Loucy (cell line): ENCODE results near the gene PTOV1.

Experiments
- H2AFZ ChIP-seq: fragments of 200-600 bp; sonication (generic); 2 replicates; pipeline ENCODE4 v1.6.0; 2016; ENCODE audit warnings: antibody characterized with exemption, mild to moderate bottlenecking, low read length, moderate library complexity
- H3F3A ChIP-seq: fragments of 200-600 bp; 2 replicates; pipeline ENCODE4 v1.6.0; 2016; ENCODE audit warnings: antibody characterized with exemption, low read depth, mild to moderate bottlenecking
- H3K27me3 ChIP-seq: fragments of 200-600 bp; sonication (generic); 2 replicates; pipeline ENCODE4 v1.6.1; 2014; ENCODE audit warnings: low read length, mild to moderate bottlenecking; ENCODE audit not compliant: insufficient read depth, poor library complexity, severe bottlenecking
- H3K36me3 ChIP-seq: fragments of 200-600 bp; sonication (generic); 2 replicates; pipeline ENCODE4 v1.6.1; 2016; ENCODE audit warnings: low read length; ENCODE audit not compliant: insufficient read depth
- H3K4me1 ChIP-seq: fragments of 200-600 bp; sonication (generic); 2 replicates; pipeline ENCODE4 v1.5.1; 2014; ENCODE audit warnings: low read length, mild to moderate bottlenecking; ENCODE audit not compliant: insufficient read depth, poor library complexity, severe bottlenecking
- H3K4me2 ChIP-seq: fragments of 200-600 bp; sonication (generic); 2 replicates; pipeline ENCODE4 v1.6.0; 2014; ENCODE audit warnings: antibody characterized with exemption, low read length, low read depth, mild to moderate bottlenecking; ENCODE audit not compliant: poor library complexity, severe bottlenecking
- H3K4me3 ChIP-seq: fragments of 200-600 bp; sonication (generic); 2 replicates; pipeline ENCODE4 v1.5.1; 2014; ENCODE audit warnings: low read length, mild to moderate bottlenecking, mixed read lengths; ENCODE audit not compliant: poor library complexity, severe bottlenecking
- H3K79me2 ChIP-seq: fragments of 200-600 bp; sonication (generic); 2 replicates; pipeline ENCODE4 v1.6.1; 2014; ENCODE audit warnings: low read length; ENCODE audit not compliant: insufficient read depth
- H3K9ac ChIP-seq: fragments of 200-600 bp; sonication (generic); 2 replicates; pipeline ENCODE4 v1.6.0; 2014; ENCODE audit warnings: mild to moderate bottlenecking, low read depth, low read length, moderate library complexity; ENCODE audit not compliant: poor library complexity, severe bottlenecking
- H3K9me2 ChIP-seq: fragments of 200-600 bp; sonication (generic); replicated peaks from 2 replicates; pipeline ENCODE4 v1.6.1; 2016; ENCODE audit warnings: low read depth, low read length, mixed read lengths
- H3K9me3 ChIP-seq: fragments of 200-600 bp; sonication (generic); 2 replicates; pipeline ENCODE4 v1.6.1; 2014; ENCODE audit warnings: mild to moderate bottlenecking, antibody characterized with exemption, low read length, low read depth; ENCODE audit not compliant: insufficient read depth
- H4K20me1 ChIP-seq: fragments of 200-600 bp; sonication (generic); 2 replicates; pipeline ENCODE4 v1.6.0; 2014; ENCODE audit warnings: antibody characterized with exemption, low read length, mild to moderate bottlenecking; ENCODE audit not compliant: insufficient read depth, poor library complexity, severe bottlenecking
- CTCF ChIP-seq: fragments of 200-600 bp; sonication (generic); conservative IDR thresholded peaks from 2 replicates; pipeline ENCODE4 v1.5.1; 2014; ENCODE audit warnings: mild to moderate bottlenecking, antibody characterized with exemption, low read length
- EZH2phosphoT487 ChIP-seq: fragments of 200-600 bp; IDR thresholded peaks from 2 replicates; pipeline ENCODE4 v1.6.1; 2018; ENCODE audit warnings: antibody characterized with exemption, mild to moderate bottlenecking, moderate library complexity, borderline replicate concordance

PTOV1 gene

DNA sequence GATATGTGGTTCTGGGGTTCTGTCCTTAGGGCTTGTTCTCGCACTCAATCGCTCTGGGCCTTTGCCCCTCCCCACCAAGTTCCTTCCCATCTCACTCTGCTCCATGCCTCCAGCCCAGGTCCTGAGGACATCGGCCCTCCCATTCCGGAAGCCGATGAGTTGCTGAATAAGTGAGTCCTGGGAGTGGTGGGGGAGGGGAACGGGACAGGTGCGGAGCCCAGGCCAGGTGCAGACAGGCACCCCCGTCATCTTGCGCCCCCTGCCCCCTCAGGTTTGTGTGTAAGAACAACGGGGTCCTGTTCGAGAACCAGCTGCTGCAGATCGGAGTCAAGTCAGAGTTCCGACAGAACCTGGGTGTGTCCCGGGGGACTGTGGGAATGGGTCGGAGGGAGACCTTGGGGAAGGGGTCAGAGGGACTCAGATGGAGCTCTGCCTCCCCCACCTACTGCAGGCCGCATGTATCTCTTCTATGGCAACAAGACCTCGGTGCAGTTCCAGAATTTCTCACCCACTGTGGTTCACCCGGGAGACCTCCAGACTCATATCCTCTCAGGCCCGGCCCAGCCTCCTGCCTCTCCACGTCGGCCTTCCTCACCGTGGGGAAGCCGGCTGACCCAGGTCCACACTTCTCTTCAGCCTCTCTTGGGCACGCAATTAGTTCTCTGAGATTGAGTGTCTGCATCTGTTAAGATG, 48.0 kb upstream of the PTOV1 start:
- H3K27me3 ChIP-seq: no peaks in the 10 kb centered on the region
- peaks cover 54% of the 10 kb centered on the region; the same call in 1 of the 2 replicates for H3K36me3 ChIP-seq
- no peaks in the 10 kb centered on the region for H3K79me2 ChIP-seq
- H3K9ac ChIP-seq: no peak overlapping the region
- H4K20me1 ChIP-seq: no peaks in the 10 kb centered on the region
- no peaks in the 10 kb centered on the region for H3F3A ChIP-seq
- H2AFZ ChIP-seq: no peak overlapping the region
- H3K4me1 ChIP-seq: no peaks in the 10 kb centered on the region
- no peak overlapping the region for H3K4me3 ChIP-seq
- TF ChIP-seq CTCF (no peak), EZH2phosphoT487 (no peak)
- no peaks in the 10 kb centered on the region for H3K9me3 ChIP-seq
- H3K4me2 ChIP-seq: no peak overlapping the region
- no peaks in the 10 kb centered on the region for H3K9me2 ChIP-seq

DNA sequence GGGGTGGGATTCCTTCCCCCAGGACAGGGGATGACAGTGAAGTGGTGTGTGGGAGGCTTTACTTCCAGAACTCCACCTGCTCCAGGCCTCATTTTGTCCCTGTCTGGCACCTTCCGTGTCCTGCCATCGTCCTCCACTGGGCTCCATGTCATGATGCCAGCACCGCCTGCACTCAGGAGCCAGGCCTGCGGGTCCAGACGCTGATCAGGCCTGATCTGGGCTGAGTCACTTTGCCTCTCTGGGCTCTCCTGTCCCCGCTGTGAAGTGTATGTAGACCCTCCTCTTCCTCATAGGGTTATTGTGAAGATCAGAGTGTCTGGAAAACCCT, 47.5 kb upstream of the PTOV1 start:
- Histone ChIP-seq H3K36me3 (peaks cover 54% of the 10 kb centered on the region; the same call in 1 of the 2 replicates), H2AFZ (no peak overlapping the region), H3K9ac (no peak overlapping the region)

DNA sequence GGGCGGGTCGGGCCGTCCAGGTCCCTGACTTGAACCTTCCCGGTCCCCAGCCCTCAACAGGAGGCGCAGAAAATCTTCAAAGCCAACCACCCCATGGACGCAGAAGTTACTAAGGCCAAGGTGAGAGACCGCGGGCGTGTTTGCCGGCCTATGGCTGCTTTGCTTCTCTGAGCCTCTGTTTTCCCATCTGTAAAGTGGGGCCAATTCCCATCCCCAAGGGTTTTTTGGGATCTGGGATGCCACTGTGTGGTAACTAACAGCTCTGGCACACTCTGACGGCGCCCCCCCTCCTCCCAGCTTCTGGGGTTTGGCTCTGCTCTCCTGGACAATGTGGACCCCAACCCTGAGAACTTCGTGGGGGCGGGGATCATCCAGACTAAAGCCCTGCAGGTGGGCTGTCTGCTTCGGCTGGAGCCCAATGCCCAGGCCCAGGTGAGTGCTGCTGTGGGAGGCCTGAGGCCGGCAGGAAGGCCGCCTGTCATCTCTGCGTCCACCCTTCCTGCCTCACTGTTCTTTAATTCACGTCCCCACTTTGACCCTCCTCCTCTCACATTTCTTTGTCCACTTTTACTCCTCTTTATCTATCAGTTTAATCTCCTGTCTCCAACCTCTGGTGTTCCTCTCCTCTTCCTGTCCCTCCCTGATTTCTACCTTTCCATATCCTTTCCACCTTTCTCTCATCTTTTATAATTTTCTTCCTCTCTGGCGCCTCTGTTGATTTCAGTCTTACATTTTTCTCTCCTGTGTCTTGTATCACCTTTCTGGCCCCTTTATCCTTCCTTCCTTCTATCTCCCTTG, 44.9 kb upstream of the PTOV1 start:
- no peaks in the 10 kb centered on the region for H3K27me3 ChIP-seq
- no peaks in the 10 kb centered on the region for H3K79me2 ChIP-seq
- TF ChIP-seq CTCF (no peak), EZH2phosphoT487 (no peak)
- H3K4me2 ChIP-seq: no peak overlapping the region
- no peak overlapping the region for H3K4me3 ChIP-seq
- no peaks in the 10 kb centered on the region for H3K9me3 ChIP-seq
- H3K4me1 ChIP-seq: no peaks in the 10 kb centered on the region
- no peaks in the 10 kb centered on the region for H3F3A ChIP-seq
- H2AFZ ChIP-seq: no peak overlapping the region
- H3K9me2 ChIP-seq: no peaks in the 10 kb centered on the region
- no peaks in the 10 kb centered on the region for H4K20me1 ChIP-seq
- H3K36me3 ChIP-seq: peaks cover 29% of the 10 kb centered on the region; the same call in 1 of the 2 replicates
- no peak overlapping the region for H3K9ac ChIP-seq

More for the DNA sequence above, 47.5 kb upstream of the PTOV1 start:
- no peaks in the 10 kb centered on the region for H3K9me3 ChIP-seq
- H3K79me2 ChIP-seq: no peaks in the 10 kb centered on the region
- no peak overlapping the region for H3K4me3 ChIP-seq
- TF ChIP-seq EZH2phosphoT487 (no peak), CTCF (no peak)
- no peaks in the 10 kb centered on the region for H3K4me1 ChIP-seq
- H3K27me3 ChIP-seq: no peaks in the 10 kb centered on the region
- no peaks in the 10 kb centered on the region for H3F3A ChIP-seq
- no peaks in the 10 kb centered on the region for H3K9me2 ChIP-seq
- H4K20me1 ChIP-seq: no peaks in the 10 kb centered on the region
- no peak overlapping the region for H3K4me2 ChIP-seq
